ENCODE results near the gene UNCX. TPM values are rescaled to one million over a fixed set of nuclear protein-coding genes. Genes with fewer than 3 reads are reported as not detected.

The UNCX gene
- total RNA-seq (2021; ENCODE audit: unreplicated experiment) (not detected), Bru-seq, nascent RNA (not detected), BruChase-seq, experiment 1, labeled RNA remaining after a 6-hour chase (not detected), BruChase-seq, experiment 2, labeled RNA remaining after a 2-hour chase (not detected)
- polyA plus RNA-seq (2012), result not detected in 2 replicates
- long read RNA-seq, result 0 reads

GRCh38 chr7:1232623-1233332 lies at the start of gene UNCX:
TSS of gene UNCX (plus strand) at chr7:1232872. CDS start at chr7:1233018, 146 bp downstream.
- Histone ChIP-seq H3K4me1 (ENCODE audit: control insufficient read depth in 1 of 2, insufficient read depth in 2 of 2, low read length in 2 of 2) (no peaks in the 10 kb centered on the region), H2AFZ (ENCODE audit: low read depth, low read length, poor library complexity, severe bottlenecking) (no peak within 1 kb of the TSS), H3K36me3 (ENCODE audit: control insufficient read depth in 1 of 2, insufficient read depth in 2 of 2, low read length in 2 of 2) (no peaks in the 10 kb centered on the region), H3K9ac (ENCODE audit: low read length) (no peak within 1 kb of the TSS), H3K4me2 (ENCODE audit: low read length) (no peak within 1 kb of the TSS), H3K4me3 (replicated peaks in 1 of 2; ENCODE audit: low read depth in 1 of 2, low read length in 2 of 2) (no peak within 1 kb of the TSS), H3K27ac (ENCODE audit: low read depth, low read length) (no peak within 1 kb of the TSS), H3K9me2 (ENCODE audit: insufficient read depth) (no peaks in the 10 kb centered on the region), H4K20me1 (ENCODE audit: insufficient read depth) (no peaks in the 10 kb centered on the region), H3K27me3 (ENCODE audit: insufficient read depth, low read length) (no peaks in the 10 kb centered on the region), H3K9me3 (ENCODE audit: control insufficient read depth in 1 of 2, insufficient read depth in 1 of 2, low read depth in 1 of 2, low read length in 2 of 2) (no peaks in the 10 kb centered on the region), H3K79me2 (ENCODE audit: insufficient read depth, low read length) (no peaks in the 10 kb centered on the region)
- BruUV-seq (replicated peaks), result no TSS peak
- DNase-seq (ENCODE audit: low read depth, low spot score) (no peak), ATAC-seq (no peak)
- CTCF ChIA-PET, result no interaction called here
- TF ChIP-seq CBX3 (IDR thresholded peaks at IDR 0.05; ENCODE audit: low read depth), result no peak
- TF ChIP-seq POLR2AphosphoS5 (IDR thresholded peaks at IDR 0.05; ENCODE audit: low read depth, low read length), result no peak
- no peak for TF ChIP-seq SIN3A (IDR thresholded peaks at IDR 0.05; ENCODE audit: low read depth)
- no peak for TF ChIP-seq EGR1 (IDR thresholded peaks at IDR 0.05; ENCODE audit: low read depth)
- no peak for TF ChIP-seq ZNF274 (IDR thresholded peaks at IDR 0.05; ENCODE audit: low read depth, low read length)
- no peak for TF ChIP-seq EZH2phosphoT487 (IDR thresholded peaks at IDR 0.05; ENCODE audit: borderline replicate concordance)
- POLR2A ChIA-PET, result no interaction called here
- RAD21 ChIA-PET (ENCODE audit: low non-redundant PET in 1 of 2, low total read pairs in 2 of 2, uncharacterized antibody in 2 of 2, unreplicated experiment in 2 of 2), result no interaction called here
- intact Hi-C loops (cut with micrococcal nuclease), result no loop called here

- no peak for TF ChIP-seq ZFX (IDR thresholded peaks at IDR 0.05)
- no peak for TF ChIP-seq SP1 (IDR thresholded peaks at IDR 0.05; ENCODE audit: low read depth)
- no peak for TF ChIP-seq CEBPB (IDR thresholded peaks at IDR 0.05; ENCODE audit: low read depth)
- TF ChIP-seq FOSL1 (IDR thresholded peaks at IDR 0.05; ENCODE audit: low read depth), result no peak
- no peak for TF ChIP-seq JUND (IDR thresholded peaks at IDR 0.05)
- TF ChIP-seq SIN3A (IDR thresholded peaks at IDR 0.05; ENCODE audit: low read depth), result no peak
- TF ChIP-seq CBX3 (IDR thresholded peaks at IDR 0.05; ENCODE audit: low read depth), result no peak
- no peak for TF ChIP-seq YY1 (IDR thresholded peaks at IDR 0.05; ENCODE audit: extremely low read depth, insufficient replicate concordance, low read depth, low read length)
- TF ChIP-seq SRF (IDR thresholded peaks at IDR 0.05; ENCODE audit: low read depth), result no peak
- TF ChIP-seq ZNF274 (IDR thresholded peaks at IDR 0.05; ENCODE audit: low read depth, low read length), result no peak
- no peak for TF ChIP-seq EZH2 (IDR thresholded peaks at IDR 0.05)
- TF ChIP-seq ZBTB33 (IDR thresholded peaks at IDR 0.05; ENCODE audit: extremely low read depth, insufficient replicate concordance, low read length), result no peak
- TF ChIP-seq REST (IDR thresholded peaks at IDR 0.05; ENCODE audit: low read depth), result no peak
- intact Hi-C loops (cut with micrococcal nuclease), result no loop called here
- Histone ChIP-seq H4K20me1 (ENCODE audit: insufficient read depth) (no peaks in the 10 kb centered on the region), H3K27me3 (ENCODE audit: insufficient read depth, low read length) (no peaks in the 10 kb centered on the region), H3K4me2 (ENCODE audit: low read length) (no peak overlapping the region), H2AFZ (ENCODE audit: low read depth, low read length, poor library complexity, severe bottlenecking) (no peak overlapping the region), H3K79me2 (ENCODE audit: insufficient read depth, low read length) (no peaks in the 10 kb centered on the region), H3K4me1 (ENCODE audit: control insufficient read depth in 1 of 2, insufficient read depth in 2 of 2, low read length in 2 of 2) (peaks cover 3 to 10% of the 10 kb centered on the region in 2 experiments; a peak in 3 of 4 replicates), H3K9me3 (ENCODE audit: control insufficient read depth in 1 of 2, insufficient read depth in 1 of 2, low read depth in 1 of 2, low read length in 2 of 2) (no peaks in the 10 kb centered on the region), H3K9ac (ENCODE audit: low read length) (no peak overlapping the region), H3K4me3 (replicated peaks in 1 of 2; ENCODE audit: low read depth in 1 of 2, low read length in 2 of 2) (no peak overlapping the region), H3K27ac (ENCODE audit: low read depth, low read length) (no peak overlapping the region), H3K9me2 (ENCODE audit: insufficient read depth) (no peaks in the 10 kb centered on the region), H3K36me3 (ENCODE audit: control insufficient read depth in 1 of 2, insufficient read depth in 2 of 2, low read length in 2 of 2) (no peaks in the 10 kb centered on the region)
- POLR2A ChIA-PET, result no interaction called here
- ATAC-seq (no peak), DNase-seq (ENCODE audit: low read depth, low spot score) (no peak)
- CTCF ChIA-PET, result no interaction called here
- BruUV-seq (replicated peaks), result no TSS peak
- RAD21 ChIA-PET (ENCODE audit: low non-redundant PET in 1 of 2, low total read pairs in 2 of 2, uncharacterized antibody in 2 of 2, unreplicated experiment in 2 of 2), result no interaction called here
Measured at GRCh38 chr7:1187127-1187526, 45.5 kb upstream of the UNCX start.

Measured in HCT116 (cell line).